Activated naive CD4-positive, alpha-beta T cell (primary cell): ENCODE results near the gene WDR6.

ENCODE experiments used
- DNase-seq, 4 experiments: peaks; one replicate each; lab custom pipeline; 2025; lab: John Stamatoyannopoulos, UW

Gene WDR6

DNA sequence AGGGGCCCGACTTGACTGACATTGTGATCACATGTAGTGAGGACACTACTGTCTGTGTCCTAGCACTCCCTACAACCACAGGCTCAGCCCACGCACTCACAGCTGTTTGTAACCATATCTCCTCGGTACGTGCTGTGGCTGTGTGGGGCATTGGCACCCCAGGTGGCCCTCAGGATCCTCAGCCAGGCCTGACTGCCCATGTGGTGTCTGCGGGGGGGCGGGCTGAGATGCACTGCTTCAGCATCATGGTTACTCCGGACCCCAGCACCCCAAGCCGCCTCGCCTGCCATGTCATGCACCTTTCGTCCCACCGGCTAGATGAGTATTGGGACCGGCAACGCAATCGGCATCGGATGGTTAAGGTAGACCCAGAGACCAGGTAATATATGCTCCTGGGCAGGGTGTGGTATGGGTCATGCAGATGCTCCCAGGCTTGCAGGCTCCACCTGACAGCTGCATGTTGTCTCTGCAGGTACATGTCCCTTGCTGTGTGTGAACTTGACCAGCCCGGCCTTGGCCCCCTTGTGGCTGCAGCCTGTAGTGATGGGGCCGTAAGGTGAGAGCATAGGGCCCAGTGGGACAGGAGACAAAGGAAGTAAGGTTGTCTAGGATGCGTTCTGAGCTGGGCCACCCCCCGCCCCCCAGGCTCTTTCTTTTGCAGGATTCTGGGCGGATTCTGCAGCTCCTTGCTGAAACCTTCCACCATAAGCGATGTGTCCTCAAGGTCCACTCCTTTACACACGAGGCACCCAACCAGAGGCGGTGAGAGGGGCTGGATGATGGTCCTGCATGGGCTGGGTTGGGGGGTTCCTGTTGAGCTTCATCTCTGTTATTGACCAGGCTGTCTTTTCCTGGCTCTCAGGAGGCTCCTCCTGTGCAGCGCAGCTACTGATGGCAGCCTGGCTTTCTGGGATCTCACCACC, 6.8 kb downstream of the WDR6 start:
- peak in 1 of 4 experiments; percentile 41 for DNase-seq

- DNase-seq: no peak
Observed at GRCh38 chr3:49015072-49015471, 7.9 kb downstream of the WDR6 start.

- no peak for DNase-seq
Observed at GRCh38 chr3:49015765-49016164, 8.6 kb downstream of the WDR6 start.

- DNase-seq: no peak
Observed at GRCh38 chr3:49016414-49017228, 9.4 kb downstream of the WDR6 start.

DNA sequence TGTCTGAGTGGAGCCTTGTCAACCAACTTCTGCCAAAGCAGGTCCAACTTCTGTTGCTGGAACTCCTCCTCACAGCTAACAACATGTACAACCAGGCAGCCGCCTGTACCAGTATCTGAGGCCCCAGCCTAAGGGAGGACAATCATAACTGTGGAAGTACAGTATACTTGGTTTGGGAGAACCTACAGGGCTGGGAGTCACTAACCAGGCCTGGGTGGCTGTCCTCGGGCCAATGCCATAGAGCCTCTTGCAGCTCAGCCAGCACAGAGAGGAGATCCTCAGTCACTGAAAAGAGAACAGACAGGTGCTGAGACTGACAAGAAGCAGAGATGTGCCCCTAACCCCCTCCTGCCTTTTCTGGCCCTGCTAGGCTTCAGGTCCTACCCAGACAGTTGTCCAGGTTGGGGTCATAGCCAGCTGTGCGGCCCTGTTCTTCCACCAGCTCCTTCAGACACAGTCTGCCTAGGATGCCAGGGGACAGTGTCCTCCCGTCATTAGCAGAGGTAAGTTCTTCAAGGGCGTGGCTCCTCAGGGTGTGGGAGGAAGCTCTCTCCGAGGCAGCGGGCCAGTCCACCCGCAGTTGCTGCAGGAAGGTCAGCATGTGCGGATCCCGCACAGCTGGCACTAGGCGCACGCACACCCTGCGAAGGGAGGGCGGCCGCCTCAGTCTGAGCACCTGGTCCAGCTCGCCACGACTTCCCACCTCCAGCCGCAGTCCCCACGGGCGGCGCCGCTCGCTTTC, 10.2 kb downstream of the WDR6 start:
- no peak for DNase-seq

GRCh38 chr3:49017971-49018706, 10.9 kb downstream of the WDR6 start, which contains the start of gene DALRD3:
TSS of gene DALRD3 (minus strand) at chr3:49018580. CDS start at chr3:49018564, 16 bp downstream.
- peak in 2 of 4 experiments; percentile 18 to 51 for DNase-seq

DNA sequence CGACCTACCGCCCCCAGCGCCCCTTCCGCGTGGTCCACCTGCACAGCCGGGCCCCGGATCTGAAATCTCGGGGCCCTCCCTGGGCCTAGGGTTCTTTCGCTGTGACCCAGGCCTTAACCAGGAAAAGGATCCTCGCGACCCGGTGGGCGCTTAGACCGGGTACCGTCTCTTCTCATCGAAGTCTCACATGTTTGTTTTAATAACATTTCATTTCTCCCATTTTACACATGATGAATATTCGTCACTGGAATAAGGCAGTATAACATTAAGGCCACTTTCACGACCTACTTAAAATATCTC, 11.5 kb downstream of the WDR6 start:
- no peak for DNase-seq

DNA sequence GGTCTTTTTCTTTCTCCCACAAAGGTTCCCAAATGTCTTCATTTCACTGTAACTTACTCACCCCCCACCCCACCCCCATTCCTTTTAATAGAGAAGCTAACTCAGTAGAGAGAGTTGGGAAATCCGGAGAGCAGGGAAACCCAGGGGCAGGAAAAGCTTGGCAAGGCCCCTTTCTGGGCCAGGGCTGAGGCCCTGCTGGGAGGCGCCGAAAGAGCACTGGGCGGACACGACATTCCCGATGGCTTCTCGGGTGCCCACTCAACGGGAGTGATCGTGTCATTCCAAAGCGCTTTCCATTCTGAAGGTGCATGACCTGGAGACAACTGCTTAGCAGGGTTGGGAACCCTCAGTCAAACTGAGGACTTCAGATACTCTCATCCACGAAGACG, 12.7 kb downstream of the WDR6 start:
- DNase-seq: no peak

DNA sequence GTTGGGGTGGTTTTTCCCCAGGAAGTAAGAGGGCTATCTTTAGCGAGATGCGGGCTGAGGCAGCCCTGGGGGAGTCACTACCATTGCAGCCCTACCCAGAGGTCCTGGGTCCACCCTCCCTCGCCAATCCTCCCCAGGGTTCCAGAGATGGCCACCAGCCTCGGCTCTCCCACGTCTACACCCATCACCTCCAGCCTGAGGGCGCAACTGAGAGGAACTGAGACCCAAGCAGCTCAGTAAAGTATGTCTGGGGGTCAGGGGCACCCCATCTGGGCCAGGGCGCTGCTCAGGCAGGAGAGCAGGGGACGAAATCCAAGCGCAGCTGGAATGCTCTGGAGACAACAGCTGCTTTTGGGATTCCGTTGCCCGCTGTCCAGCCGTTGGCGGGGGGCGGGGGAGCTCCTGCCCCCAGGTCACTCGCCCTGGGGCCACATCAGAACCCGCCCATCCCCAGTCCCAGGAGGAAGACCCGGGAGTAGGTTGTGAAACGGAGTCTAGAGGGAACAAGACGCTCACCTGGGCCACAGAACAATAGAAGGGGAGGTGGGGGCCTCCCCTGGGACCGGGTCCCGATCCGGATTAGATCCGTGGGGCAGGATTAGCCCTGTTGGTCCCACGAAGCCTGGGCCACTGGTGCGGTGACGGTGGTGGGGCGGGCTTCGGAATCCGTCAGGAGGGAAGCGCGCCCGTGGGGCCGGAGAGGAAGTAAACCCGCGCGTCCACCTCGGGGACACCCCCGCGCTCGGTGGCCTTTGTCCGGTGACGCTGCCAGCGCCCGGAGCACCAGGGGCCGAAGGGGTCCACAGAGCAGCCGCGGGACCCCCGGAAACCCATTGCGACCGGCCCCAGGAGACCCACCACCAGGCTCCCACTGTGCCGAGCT, 13.4 kb downstream of the WDR6 start:
- peak in 1 of 4 experiments; percentile 39 for DNase-seq

- DNase-seq: peak; percentile 92 to 98 (median 93)
Observed at GRCh38 chr3:49021213-49021812, 14.1 kb downstream of the WDR6 start.

GRCh38 chr3:49021813-49022687, 14.9 kb downstream of the WDR6 start, which contains the start of gene NDUFAF3:
TSS of gene NDUFAF3 (plus strand) at chr3:49022121. CDS start at chr3:49022145, 24 bp downstream.
- peak; percentile 83 to 90 (median 86) for DNase-seq

DNA sequence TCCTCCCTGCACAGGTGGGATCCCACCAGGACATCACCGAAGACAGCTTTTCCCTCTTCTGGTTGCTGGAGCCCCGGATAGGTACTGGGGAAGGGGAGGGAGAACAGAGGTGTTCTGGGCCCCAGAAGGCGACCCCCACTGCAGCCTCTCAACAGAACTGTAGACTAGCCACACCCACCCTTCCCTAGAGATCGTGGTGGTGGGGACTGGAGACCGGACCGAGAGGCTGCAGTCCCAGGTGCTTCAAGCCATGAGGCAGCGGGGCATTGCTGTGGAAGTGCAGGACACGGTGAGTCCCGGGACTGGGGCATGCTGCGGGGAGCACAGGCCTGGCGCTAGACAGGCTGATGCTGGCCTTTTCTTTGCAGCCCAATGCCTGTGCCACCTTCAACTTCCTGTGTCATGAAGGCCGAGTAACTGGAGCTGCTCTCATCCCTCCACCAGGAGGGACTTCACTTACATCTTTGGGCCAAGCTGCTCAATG, 15.5 kb downstream of the WDR6 start:
- no peak for DNase-seq

GRCh38 chr3:49023775-49024174, 16.6 kb downstream of the WDR6 start:
- DNase-seq: no peak

DNA sequence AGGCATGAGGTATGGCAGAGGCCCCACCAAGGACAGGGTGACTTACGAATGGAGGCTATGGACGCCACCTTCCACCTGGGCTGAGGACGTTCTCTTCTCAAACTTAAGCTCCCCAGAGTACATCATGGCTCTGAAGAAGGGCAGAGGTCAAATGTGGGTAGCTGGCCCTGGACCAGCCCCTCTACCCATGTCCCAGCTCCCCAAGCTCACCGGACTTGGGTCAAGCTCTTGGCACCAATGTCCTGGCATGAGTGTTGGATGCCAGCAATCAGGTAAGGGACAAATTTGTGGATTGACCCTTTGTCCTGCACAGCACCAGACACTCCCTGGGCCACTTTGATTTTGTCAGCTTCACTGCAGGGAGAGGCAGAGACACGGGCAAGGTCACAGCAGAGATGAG, 17.3 kb downstream of the WDR6 start:
- DNase-seq: no peak

DNA sequence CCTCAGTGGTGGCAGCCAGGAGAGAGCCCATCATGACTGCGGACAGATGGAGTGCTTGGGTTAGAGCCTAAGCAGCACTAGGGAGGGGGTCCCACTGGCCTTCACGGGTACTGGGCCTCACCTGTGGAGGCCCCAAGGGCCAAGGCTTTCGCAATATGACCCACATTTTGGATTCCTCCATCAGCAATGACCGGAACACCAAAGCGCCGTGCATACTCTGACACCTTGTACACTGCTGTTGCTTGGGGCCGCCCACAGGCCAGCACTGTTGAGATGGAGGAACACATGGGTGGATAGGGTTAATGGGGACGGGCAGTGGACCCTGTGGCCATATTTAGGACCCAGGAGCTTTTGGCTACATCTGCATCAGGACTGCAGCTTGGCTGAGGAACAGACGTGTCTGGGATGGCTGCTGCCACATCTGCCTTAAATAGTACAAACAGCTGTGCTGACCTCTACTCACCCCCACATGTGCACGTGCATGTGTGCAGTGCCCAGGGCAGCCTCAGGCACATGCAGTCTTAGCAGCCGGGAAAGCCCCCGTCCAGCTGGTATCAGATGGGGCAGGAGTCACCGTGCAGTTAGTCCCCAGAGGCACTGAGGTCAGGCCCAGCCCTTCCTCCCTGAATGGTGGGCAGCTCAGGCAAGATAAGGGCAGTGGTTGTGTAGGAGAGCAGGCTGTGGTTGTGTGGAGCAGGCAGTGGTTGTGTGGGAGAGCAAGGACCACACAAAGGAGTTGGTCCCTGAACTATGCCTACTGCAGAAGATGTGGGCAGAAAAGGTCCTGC, 18.0 kb downstream of the WDR6 start:
- DNase-seq: no peak

DNA sequence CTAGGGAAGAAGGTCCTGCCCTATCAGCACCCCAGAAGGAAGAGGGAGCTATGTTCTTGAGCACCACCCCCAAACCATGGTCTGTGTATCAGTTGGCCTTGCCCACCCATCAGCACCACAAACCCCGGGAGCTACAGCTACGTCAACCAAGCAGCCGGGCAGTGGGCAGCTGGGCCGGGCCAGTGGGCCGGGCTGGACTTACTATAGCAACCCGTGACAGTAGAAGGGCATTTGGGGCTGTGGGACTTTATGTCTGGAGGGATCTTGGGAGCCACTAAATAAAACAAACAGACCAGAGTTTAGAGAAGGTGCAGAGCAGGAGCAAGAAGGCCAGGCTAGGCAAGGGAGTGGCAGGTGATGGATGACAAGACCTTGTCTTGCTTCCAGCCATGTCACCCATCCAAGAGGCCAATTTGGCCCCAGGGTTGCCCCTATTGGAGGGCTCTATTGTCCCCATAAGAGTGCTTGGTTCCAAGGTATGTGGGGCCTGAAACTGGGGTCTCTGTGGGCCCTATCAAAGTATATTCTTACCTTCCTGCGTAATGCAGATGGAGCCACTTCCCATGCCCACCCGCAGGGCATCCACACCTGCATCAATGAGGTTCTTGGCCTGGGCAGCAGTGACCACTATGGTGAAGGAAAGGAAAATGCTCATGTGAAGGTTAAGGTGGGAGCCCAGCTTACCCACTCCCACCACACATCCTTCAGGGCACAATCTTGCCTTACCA, 18.8 kb downstream of the WDR6 start:
- DNase-seq: no peak

DNA sequence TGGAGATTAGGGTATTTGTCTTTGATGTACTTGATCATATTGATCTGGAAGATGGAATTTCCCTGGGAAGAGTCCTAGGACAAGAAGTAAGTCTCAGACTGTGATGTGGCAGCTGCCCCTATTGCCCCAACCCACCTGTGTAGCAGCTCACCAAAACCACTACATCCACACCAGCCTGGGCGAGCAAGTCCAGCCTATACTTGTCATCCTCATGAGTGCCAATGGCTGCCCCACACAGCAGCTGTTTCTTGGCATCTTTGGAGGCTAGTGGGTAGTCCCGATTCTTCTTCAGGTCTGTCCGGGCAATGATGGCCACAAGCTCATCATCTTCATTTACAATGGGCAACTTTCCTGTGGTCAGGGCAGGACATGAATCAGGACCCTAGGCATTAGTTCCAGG, 19.3 kb downstream of the WDR6 start:
- DNase-seq: no peak
